GM21825 (cell line): ENCODE results near the gene KRT31.
"Not testable (repeated sequence)": the region's sequence is repeated elsewhere in the genome, so short reads cannot be mapped to it uniquely, and the experiment has no call there.

Source experiments
- ATAC-seq: cut with Tn5 transposase; IDR thresholded peaks from one replicate; pipeline ENCODE4 v1.9.1; 2021; ENCODE audit warnings: mild to moderate bottlenecking, moderate library complexity; ENCODE audit not compliant: unreplicated experiment

Gene KRT31

DNA sequence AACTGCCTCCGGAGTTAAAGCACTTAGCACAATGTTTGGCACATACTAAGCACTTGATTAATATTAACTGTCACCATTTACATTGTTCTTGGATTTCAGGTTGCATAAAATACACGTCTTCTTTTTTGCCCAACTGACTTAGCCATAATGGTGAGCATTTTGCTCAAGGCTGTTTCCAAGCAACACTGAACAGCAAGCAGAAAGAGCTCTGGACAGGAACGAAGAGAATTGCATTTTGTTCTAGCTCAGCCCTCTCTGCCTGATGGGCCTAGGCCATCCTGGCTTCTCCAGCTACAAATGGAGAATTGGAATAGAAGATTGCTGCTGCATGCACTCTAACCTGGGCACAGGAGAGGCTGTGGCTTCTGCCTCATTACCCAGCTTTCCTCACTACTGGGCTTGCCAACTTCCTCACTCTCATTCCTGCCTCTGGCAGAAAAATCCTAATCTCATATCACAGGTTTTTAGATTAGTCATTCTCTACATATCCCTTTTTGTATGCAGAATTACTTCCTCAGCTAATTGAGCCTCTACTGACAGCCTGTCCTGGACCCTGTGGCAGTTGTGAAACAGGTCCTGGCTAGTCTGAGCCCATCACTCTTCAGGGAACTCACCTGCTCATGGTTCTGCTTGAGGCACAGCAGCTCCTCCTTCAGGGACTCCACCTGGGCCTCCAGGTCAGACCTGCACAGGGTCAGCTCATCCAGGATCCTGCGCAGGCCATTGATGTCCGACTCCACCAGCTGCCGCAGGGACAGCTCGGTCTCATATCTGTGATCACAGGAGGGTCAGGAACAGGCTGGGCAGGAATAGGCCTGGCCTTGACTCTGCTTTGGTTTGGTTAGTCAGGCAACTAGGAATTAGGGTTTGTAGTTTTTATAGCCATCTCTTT is 49.3 kb downstream of the KRT31 start:
- ATAC-seq: no peak

GRCh38 chr17:41346421-41346820 is 51.0 kb downstream of the KRT31 start:
- not testable (repeated sequence) for ATAC-seq

GRCh38 chr17:41345992-41346391 is 51.4 kb downstream of the KRT31 start:
- no peak for ATAC-seq
